NB4 (cell line): ENCODE measurements around the gene PSD4.

ENCODE experiments used
- DNase-seq: peaks from one replicate; pipeline ENCODE4 v3.0.0; 2010; ENCODE audit warnings: low read depth
- H3K4me3 ChIP-seq: one replicate; pipeline ENCODE4 v1.5.1; 2011; ENCODE audit warnings: mild to moderate bottlenecking, low read depth, low read length, moderate library complexity
- MYC ChIP-seq: IDR thresholded peaks from 2 replicates; pipeline ENCODE4 v1.6.1; 2011; ENCODE audit warnings: low read depth, low read length
- POLR2A ChIP-seq: IDR thresholded peaks from 2 replicates; pipeline ENCODE4 v1.6.1; 2011; ENCODE audit warnings: mild to moderate bottlenecking; ENCODE audit not compliant: insufficient read length; ENCODE audit errors: extremely low read depth
- TF ChIP-seq, protein P1 (sequence below): IDR thresholded peaks from 2 replicates; pipeline ENCODE4 v1.6.1; 2011; ENCODE audit warnings: low read depth, low read length
- TF ChIP-seq, protein P2 (sequence below): IDR thresholded peaks from one replicate; pipeline ENCODE4 v1.5.1; 2012; ENCODE audit warnings: low read depth, low read length

PSD4 gene

DNA sequence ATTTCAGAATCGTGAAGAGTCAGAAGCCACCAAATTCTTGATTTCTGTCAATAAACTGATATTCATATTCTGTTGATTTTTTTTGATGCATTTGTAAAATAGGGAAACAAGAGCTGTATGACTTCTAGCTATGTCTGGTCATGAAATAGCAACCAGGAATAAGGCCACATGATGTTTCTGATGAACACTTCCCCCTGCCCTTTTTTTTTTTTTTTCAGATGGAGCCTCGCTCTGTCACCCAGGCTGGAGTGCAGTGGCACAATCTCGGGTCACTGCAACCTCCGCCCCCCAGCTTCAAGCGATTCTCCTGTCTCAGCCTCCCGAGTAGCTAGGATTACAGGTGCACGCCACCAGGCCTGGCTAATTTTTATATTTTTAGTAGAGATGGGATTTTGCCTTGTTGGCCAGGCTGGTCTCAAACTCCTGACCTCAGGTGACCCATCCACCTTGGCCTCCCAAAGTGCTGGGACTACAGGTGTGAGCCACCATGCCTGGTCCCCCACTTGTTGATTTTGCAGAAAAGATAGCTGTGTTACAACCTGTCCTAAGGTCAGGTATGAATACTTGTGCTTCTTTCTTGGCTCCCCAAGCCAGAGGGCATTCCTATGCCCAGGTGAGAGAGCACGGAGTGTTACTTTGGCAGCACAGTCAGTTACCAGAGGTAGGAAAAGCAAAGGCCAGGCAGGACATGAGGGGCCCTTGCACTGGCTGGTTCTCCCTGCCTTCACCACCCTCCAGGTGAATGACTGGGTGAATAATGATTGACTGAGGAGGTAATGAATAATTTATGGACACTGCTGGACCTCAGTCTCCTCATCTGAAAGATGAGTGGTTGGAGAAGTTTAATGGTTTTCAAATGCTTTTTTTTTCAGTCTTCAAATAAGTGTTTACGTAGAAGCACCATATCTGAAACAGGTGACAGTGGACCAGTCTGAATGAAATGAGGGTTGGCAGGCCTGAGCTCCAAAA lies 65.4 kb downstream of the PSD4 start:
- TF ChIP-seq, protein P1, sequence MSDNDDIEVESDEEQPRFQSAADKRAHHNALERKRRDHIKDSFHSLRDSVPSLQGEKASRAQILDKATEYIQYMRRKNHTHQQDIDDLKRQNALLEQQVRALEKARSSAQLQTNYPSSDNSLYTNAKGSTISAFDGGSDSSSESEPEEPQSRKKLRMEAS: no peak
- TF ChIP-seq, protein P2, sequence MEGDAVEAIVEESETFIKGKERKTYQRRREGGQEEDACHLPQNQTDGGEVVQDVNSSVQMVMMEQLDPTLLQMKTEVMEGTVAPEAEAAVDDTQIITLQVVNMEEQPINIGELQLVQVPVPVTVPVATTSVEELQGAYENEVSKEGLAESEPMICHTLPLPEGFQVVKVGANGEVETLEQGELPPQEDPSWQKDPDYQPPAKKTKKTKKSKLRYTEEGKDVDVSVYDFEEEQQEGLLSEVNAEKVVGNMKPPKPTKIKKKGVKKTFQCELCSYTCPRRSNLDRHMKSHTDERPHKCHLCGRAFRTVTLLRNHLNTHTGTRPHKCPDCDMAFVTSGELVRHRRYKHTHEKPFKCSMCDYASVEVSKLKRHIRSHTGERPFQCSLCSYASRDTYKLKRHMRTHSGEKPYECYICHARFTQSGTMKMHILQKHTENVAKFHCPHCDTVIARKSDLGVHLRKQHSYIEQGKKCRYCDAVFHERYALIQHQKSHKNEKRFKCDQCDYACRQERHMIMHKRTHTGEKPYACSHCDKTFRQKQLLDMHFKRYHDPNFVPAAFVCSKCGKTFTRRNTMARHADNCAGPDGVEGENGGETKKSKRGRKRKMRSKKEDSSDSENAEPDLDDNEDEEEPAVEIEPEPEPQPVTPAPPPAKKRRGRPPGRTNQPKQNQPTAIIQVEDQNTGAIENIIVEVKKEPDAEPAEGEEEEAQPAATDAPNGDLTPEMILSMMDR: no peak
- TF ChIP-seq POLR2A (no peak), MYC (no peak)
- no peak for DNase-seq
- no peak overlapping the region for H3K4me3 ChIP-seq

DNA sequence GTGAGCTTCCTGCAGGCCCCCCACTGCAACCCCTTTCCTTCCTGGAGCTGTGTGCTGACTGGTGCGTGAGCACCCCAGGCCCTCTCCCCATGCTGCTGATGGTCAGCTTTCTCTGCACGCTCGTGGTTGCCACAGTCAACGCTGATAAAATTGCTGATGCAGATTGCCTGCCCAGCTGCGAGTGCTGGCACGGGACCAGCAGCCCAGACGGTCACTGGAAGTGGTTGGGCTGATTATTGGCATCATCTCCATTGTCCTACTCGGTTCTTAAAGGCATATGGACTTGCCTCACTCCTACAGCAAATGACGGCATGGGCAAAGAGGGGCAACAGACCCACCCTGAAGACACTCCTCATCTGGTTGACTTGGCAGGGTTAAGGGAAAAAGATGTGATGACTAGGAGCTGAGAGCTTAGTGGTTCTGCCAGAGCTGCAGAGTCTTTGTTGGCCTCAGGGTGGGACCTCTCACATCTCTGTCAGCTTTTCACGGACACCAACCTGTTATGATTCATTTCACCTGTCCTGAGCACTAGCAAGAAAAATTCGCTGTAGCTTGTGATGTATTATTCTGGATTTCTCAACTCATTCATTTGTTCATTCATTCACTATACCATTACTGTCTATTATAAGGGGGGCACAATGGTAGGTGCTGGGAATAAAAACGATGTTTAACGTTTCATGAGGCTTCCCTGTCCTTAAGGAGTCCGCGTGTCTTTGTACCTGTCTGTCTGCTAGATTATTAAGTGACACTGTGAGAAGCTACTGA lies 66.6 kb downstream of the PSD4 start:
- DNase-seq: peak; percentile 72

DNA sequence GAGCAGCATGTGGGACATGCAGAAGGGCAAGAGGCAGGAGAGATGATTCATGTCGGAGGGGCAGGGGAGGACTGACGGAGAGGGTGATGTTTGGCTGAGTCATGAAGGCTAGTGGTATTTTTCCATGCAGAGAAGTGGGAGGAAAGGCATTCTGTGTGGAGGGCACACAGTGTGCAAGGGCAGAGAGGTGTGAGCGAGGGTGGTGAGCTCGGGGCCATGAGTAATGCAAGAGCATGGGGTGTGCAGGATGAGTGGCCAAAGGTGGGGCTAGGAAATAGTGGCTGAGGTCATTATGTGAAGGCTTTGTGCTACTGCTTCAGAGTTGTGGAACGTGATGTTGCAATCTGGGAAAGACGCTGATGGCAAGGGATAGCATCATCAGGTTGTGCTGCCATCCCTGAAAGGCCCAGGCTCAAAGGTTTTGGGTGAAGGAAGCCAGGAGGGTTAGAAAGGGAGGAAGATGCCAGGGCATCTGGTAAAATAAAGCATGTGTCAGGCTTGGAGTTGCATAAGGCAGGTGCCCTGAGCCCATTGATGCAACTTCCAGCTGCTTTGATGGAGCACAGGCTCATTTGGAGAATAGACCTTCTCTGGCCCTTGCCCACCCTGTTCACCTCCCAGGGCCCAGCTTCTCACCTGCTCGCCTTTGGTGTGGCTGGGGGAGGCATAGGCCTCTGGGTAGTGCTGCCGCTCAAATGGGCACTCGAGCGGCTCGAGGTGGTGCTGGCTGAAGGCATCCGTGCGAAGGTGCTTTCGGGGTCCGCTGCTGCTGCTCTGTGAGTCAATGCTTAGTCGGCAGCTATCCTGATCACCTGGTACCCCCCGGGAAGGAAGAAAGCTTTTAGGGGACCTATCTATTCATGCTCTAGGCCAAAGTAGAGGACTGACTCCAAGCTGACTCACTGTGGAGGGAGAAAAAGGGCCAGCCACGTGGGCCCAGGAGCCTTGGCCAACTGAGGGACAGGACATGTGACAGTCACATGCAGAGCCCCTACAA lies 67.4 kb downstream of the PSD4 start:
- H3K4me3 ChIP-seq: peak overlapping the region; percentile 9
- DNase-seq: peak; percentile 93

More for the DNA sequence above, 66.6 kb downstream of the PSD4 start:
- TF ChIP-seq, protein P2: no peak
- no peak for TF ChIP-seq POLR2A
- TF ChIP-seq, protein P1: no peak
- no peak for TF ChIP-seq MYC
- peak overlapping the region; percentile 9 for H3K4me3 ChIP-seq

DNA sequence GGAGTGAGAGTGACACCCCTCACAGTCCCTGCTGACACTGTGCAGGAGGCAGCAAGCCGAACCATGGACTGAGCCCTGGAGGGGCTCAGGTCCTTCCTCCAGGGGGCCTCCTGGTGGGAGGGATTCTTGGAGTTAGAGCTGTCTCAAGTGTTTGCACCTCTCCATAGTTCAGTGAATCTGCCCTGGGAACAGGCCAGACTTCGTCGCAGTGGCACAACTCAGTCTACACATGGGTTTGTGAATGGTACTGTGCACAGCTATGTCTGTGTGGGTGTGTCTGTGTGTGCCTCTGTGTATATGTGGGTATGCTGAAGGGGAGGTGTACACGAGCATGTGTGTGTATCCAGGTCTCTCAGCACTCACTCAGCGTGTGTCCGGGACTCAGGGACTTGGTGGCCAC lies 68.6 kb downstream of the PSD4 start:
- H3K4me3 ChIP-seq: no peak overlapping the region
- no peak for DNase-seq
- TF ChIP-seq, protein P1: no peak

More for the DNA sequence above, 67.4 kb downstream of the PSD4 start:
- no peak for TF ChIP-seq MYC
- TF ChIP-seq, protein P2: no peak
- TF ChIP-seq, protein P1: no peak
- no peak for TF ChIP-seq POLR2A

DNA sequence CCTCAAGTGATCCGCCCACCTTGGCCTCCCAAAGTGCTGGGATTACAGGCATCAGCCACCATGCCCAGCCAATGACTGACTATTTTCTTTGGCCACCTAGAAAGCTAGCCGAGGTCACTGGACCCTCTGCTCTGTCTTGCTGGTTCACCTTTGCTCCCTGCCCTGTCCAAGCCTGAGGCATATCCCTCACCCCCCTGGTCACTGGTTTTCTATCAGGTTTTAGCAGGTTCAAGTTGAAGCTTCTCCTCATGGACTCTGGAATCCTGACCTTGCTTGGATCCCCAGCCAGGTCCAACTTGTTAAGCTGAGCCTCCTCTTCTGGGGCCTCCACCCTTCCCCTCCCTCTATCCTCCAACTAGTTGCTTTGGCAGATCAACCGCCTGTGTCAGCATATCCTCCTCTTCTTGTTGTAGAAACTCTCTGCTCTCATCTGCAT lies 71.5 kb downstream of the PSD4 start:
- no peak for DNase-seq
- TF ChIP-seq MYC (no peak), POLR2A (no peak)
- TF ChIP-seq, protein P1: no peak
- TF ChIP-seq, protein P2: no peak
- no peak overlapping the region for H3K4me3 ChIP-seq
